Measurements from ENCODE around the gene SERPINA5. TPM values are rescaled to one million over a fixed set of nuclear protein-coding genes. Genes with fewer than 3 reads are reported as not detected.

SERPINA5 gene
- total RNA-seq, 4 donors from 2014 or later: 0.32 to 37.6 (median 1.5) TPM; not detected in 1

GRCh38 chr14:94558842-94559241 lies 22.4 kb upstream of the SERPINA5 start:
- H3K27ac ChIP-seq: no peak overlapping the region
- H3K4me3 ChIP-seq: no peak overlapping the region
- 75 to 100% methylated on average over 1 to 2 of the region's 2 CpGs for WGBS, 2 donors (ENCODE audit: low coverage in 1 of 2)
- H3K36me3 ChIP-seq: no peaks in the 10 kb centered on the region
- in situ Hi-C loops (cut with MboI; ENCODE audit: low pct_ligation_motif_present in 1 of 4, low pct_unique_long_range_greater_than_20kb in 1 of 4, low sequenced_read_pairs in 3 of 4): no loop called here
- TF ChIP-seq, protein P1, sequence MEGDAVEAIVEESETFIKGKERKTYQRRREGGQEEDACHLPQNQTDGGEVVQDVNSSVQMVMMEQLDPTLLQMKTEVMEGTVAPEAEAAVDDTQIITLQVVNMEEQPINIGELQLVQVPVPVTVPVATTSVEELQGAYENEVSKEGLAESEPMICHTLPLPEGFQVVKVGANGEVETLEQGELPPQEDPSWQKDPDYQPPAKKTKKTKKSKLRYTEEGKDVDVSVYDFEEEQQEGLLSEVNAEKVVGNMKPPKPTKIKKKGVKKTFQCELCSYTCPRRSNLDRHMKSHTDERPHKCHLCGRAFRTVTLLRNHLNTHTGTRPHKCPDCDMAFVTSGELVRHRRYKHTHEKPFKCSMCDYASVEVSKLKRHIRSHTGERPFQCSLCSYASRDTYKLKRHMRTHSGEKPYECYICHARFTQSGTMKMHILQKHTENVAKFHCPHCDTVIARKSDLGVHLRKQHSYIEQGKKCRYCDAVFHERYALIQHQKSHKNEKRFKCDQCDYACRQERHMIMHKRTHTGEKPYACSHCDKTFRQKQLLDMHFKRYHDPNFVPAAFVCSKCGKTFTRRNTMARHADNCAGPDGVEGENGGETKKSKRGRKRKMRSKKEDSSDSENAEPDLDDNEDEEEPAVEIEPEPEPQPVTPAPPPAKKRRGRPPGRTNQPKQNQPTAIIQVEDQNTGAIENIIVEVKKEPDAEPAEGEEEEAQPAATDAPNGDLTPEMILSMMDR (IDR thresholded peaks at IDR 0.05): no peak
- TF ChIP-seq EP300 (IDR thresholded peaks at IDR 0.05; ENCODE audit: low read depth): no peak
- TF ChIP-seq POLR2A (IDR thresholded peaks at IDR 0.05): no peak
- TF ChIP-seq POLR2AphosphoS5 (IDR thresholded peaks at IDR 0.05): no peak
- H3K27me3 ChIP-seq: no peaks in the 10 kb centered on the region
- peaks cover 0 to 5% of the 10 kb centered on the region in 2 donors for H3K9me3 ChIP-seq
- H3K4me1 ChIP-seq: no peaks in the 10 kb centered on the region
- intact Hi-C loops (cut with DNase I; ENCODE audit: low total_unique reads): no loop called here
- no peak for DNase-seq

- Histone ChIP-seq H3K36me3 (no peaks in the 10 kb centered on the region), H3K9me3 (peaks cover 0 to 4% of the 10 kb centered on the region in 2 donors), H3K4me3 (no peak overlapping the region), H3K4me1 (no peaks in the 10 kb centered on the region), H3K27ac (no peak overlapping the region), H3K27me3 (no peaks in the 10 kb centered on the region)
- in situ Hi-C loops (cut with MboI; ENCODE audit: low pct_ligation_motif_present in 1 of 4, low pct_unique_long_range_greater_than_20kb in 1 of 4, low sequenced_read_pairs in 3 of 4) (no loop called here), intact Hi-C loops (cut with DNase I; ENCODE audit: low total_unique reads) (loop anchor here (5.0 kb wide), 1 partner anchor 1558 kb away; no protein-coding TSS in a partner anchor)
- TF ChIP-seq EP300 (IDR thresholded peaks at IDR 0.05; ENCODE audit: low read depth) (no peak), POLR2A (IDR thresholded peaks at IDR 0.05) (no peak), POLR2AphosphoS5 (IDR thresholded peaks at IDR 0.05) (no peak)
- TF ChIP-seq, protein P1 (IDR thresholded peaks at IDR 0.05): no peak
- no peak for DNase-seq
- WGBS, 2 donors (ENCODE audit: low coverage in 1 of 2): 75 to 80% methylated on average over 3 to 9 of the region's 9 CpGs
Observed at GRCh38 chr14:94559638-94560290, 21.5 kb upstream of the SERPINA5 start.

- Histone ChIP-seq H3K9me3 (no peaks in the 10 kb centered on the region), H3K4me3 (no peak overlapping the region), H3K4me1 (no peaks in the 10 kb centered on the region), H3K27me3 (no peaks in the 10 kb centered on the region), H3K36me3 (no peaks in the 10 kb centered on the region), H3K27ac (no peak overlapping the region)
- in situ Hi-C loops (cut with MboI; ENCODE audit: low pct_ligation_motif_present in 1 of 4, low pct_unique_long_range_greater_than_20kb in 1 of 4, low sequenced_read_pairs in 3 of 4): no loop called here
- TF ChIP-seq, protein P1 (IDR thresholded peaks at IDR 0.05): no peak
- TF ChIP-seq POLR2A (IDR thresholded peaks at IDR 0.05): no peak
- TF ChIP-seq EP300 (IDR thresholded peaks at IDR 0.05; ENCODE audit: low read depth): no peak
- TF ChIP-seq POLR2AphosphoS5 (IDR thresholded peaks at IDR 0.05): no peak
- 81 to 100% methylated on average over 1 to 3 of the region's 3 CpGs for WGBS, 2 donors (ENCODE audit: low coverage in 1 of 2)
- DNase-seq: no peak
- intact Hi-C loops (cut with DNase I; ENCODE audit: low total_unique reads): loop anchor here (5.0 kb wide), 1 partner anchor 1557 kb away; no protein-coding TSS in a partner anchor
Observed at GRCh38 chr14:94560291-94560665, 20.9 kb upstream of the SERPINA5 start.

- H3K4me3 ChIP-seq: no peak within 1 kb of the TSS
- intact Hi-C loops (cut with DNase I; ENCODE audit: low total_unique reads): loop anchor here (5.0 kb wide), 1 partner anchor 1556 kb away; no protein-coding TSS in a partner anchor
- in situ Hi-C loops (cut with MboI; ENCODE audit: low pct_ligation_motif_present in 1 of 4, low pct_unique_long_range_greater_than_20kb in 1 of 4, low sequenced_read_pairs in 3 of 4): no loop called here
- no peak within 1 kb of the TSS for H3K27ac ChIP-seq
- H3K4me1 ChIP-seq: no peaks in the 10 kb centered on the region
- H3K9me3 ChIP-seq: no peaks in the 10 kb centered on the region
- H3K27me3 ChIP-seq: no peaks in the 10 kb centered on the region
- no peaks in the 10 kb centered on the region for H3K36me3 ChIP-seq
- DNase-seq: no peak
- WGBS, 2 donors (ENCODE audit: low coverage in 1 of 2): 75 to 85% methylated on average over 2 to 11 of the region's 11 CpGs
- no peak for TF ChIP-seq EP300 (IDR thresholded peaks at IDR 0.05; ENCODE audit: low read depth)
- TF ChIP-seq POLR2AphosphoS5 (IDR thresholded peaks at IDR 0.05): no peak
- TF ChIP-seq, protein P1 (IDR thresholded peaks at IDR 0.05): no peak
- no peak for TF ChIP-seq POLR2A (IDR thresholded peaks at IDR 0.05)
Observed at GRCh38 chr14:94560751-94561655, 20.2 kb upstream of the SERPINA5 start, which contains the start of gene SERPINA4. SERPINA4 (plus strand) TSS chr14:94561442; CDS start chr14:94563483, 2,041 bp downstream.
